Stomach (tissue), 4 donors: ENCODE measurements around the gene CCDC183.

Source experiments
- POLR2A ChIP-seq, 4 donors: fragments of 450-650 bp; IDR thresholded peaks; one replicate each; pipeline ENCODE4 v1.6.1; 2016; ENCODE audit warnings: antibody characterized with exemption in 4 of 4, control low read depth in 2 of 4, mild to moderate bottlenecking in 1 of 4, moderate library complexity in 1 of 4
- TF ChIP-seq, protein P1 (sequence below), 7 experiments: fragments of 450-650 bp in 4 of 7; fragments of 200-600 bp in 3 of 7; sonication (generic) in 3 of 7; IDR thresholded peaks; one replicate each; pipeline ENCODE4 v1.5.1; 2016 to 2019; ENCODE audit warnings: antibody characterized with exemption in 7 of 7, control low read depth in 2 of 7, mild to moderate bottlenecking in 1 of 7

DNA sequence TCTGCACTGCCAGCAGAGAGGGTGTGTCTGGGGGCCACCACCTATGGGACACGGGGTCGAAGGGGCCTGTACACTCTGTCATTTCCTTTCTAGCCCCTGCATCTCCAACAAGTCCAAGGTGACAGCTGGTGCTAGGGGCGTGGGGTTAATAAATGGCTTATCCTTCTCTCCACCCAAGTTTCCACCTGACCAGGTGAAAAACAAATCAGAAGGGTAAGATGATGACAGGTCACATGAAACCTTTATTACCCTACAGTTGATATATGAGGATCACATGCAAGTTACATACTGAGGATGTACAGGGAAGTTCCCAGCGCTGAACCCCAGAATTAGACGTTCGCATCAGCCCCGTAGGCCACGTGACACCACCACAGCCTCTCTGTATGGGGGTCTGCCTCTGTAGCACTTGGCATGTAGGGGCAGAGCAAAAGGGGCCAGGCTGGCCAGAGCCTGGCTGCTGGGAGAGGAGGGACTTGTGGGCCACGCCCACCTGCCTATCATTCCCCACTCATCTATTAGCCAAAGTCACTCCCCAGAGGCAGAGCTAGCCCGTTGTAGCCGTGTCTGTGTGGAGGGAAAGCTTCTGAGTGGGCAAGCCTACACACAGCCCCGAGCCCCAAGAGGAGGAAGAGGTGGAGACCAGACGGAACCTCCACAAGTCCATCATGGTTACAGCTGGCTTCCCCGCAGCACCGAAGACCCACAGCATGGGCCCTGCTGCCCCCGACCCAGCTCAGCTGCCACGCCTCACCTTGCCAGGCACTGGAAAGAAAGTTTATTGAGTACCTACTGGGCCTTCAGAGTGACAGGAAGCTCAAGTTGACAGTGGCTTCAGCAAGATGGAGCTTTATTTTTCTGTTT is 2.8 kb upstream of the CCDC183 start:
- TF ChIP-seq, protein P1, sequence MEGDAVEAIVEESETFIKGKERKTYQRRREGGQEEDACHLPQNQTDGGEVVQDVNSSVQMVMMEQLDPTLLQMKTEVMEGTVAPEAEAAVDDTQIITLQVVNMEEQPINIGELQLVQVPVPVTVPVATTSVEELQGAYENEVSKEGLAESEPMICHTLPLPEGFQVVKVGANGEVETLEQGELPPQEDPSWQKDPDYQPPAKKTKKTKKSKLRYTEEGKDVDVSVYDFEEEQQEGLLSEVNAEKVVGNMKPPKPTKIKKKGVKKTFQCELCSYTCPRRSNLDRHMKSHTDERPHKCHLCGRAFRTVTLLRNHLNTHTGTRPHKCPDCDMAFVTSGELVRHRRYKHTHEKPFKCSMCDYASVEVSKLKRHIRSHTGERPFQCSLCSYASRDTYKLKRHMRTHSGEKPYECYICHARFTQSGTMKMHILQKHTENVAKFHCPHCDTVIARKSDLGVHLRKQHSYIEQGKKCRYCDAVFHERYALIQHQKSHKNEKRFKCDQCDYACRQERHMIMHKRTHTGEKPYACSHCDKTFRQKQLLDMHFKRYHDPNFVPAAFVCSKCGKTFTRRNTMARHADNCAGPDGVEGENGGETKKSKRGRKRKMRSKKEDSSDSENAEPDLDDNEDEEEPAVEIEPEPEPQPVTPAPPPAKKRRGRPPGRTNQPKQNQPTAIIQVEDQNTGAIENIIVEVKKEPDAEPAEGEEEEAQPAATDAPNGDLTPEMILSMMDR (IDR thresholded peaks at IDR 0.05) = no peak
- TF ChIP-seq POLR2A (IDR thresholded peaks at IDR 0.05) = no peak
